NB4 (cell line): ENCODE measurements around the gene MALRD1.

Experiments
- DNase-seq: peaks from one replicate; pipeline ENCODE4 v3.0.0; 2010; ENCODE audit warnings: low read depth
- H3K4me3 ChIP-seq: one replicate; pipeline ENCODE4 v1.5.1; 2011; ENCODE audit warnings: mild to moderate bottlenecking, low read depth, low read length, moderate library complexity
- MYC ChIP-seq: IDR thresholded peaks from 2 replicates; pipeline ENCODE4 v1.6.1; 2011; ENCODE audit warnings: low read depth, low read length
- POLR2A ChIP-seq: IDR thresholded peaks from 2 replicates; pipeline ENCODE4 v1.6.1; 2011; ENCODE audit warnings: mild to moderate bottlenecking; ENCODE audit not compliant: insufficient read length; ENCODE audit errors: extremely low read depth
- TF ChIP-seq, protein P1 (sequence below): IDR thresholded peaks from 2 replicates; pipeline ENCODE4 v1.6.1; 2011; ENCODE audit warnings: low read depth, low read length
- TF ChIP-seq, protein P2 (sequence below): IDR thresholded peaks from one replicate; pipeline ENCODE4 v1.5.1; 2012; ENCODE audit warnings: low read depth, low read length

MALRD1 gene

DNA sequence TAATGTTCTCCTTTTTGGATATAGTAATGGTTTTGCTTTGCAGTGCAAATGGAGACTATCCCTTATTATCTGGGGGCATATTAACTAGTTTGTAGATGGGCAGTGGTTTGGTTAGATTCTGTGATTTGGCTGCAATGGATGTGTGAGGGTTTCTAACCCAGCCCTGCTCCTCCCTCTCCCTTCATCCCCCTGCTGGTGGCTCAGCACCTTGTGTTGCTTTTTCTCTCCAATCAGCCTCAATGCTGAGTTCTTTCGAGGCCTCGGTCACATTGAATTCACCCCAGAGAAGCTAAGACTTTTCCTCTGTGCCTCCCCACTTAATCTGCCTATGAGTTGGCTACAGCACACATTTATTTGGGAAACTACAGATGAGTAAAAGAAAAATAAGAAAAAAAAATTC, 120.0 kb downstream of the MALRD1 start:
- peak; percentile 0 for DNase-seq
- H3K4me3 ChIP-seq: no peak overlapping the region
- TF ChIP-seq, protein P1, sequence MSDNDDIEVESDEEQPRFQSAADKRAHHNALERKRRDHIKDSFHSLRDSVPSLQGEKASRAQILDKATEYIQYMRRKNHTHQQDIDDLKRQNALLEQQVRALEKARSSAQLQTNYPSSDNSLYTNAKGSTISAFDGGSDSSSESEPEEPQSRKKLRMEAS: no peak
- no peak for TF ChIP-seq POLR2A
- TF ChIP-seq, protein P2, sequence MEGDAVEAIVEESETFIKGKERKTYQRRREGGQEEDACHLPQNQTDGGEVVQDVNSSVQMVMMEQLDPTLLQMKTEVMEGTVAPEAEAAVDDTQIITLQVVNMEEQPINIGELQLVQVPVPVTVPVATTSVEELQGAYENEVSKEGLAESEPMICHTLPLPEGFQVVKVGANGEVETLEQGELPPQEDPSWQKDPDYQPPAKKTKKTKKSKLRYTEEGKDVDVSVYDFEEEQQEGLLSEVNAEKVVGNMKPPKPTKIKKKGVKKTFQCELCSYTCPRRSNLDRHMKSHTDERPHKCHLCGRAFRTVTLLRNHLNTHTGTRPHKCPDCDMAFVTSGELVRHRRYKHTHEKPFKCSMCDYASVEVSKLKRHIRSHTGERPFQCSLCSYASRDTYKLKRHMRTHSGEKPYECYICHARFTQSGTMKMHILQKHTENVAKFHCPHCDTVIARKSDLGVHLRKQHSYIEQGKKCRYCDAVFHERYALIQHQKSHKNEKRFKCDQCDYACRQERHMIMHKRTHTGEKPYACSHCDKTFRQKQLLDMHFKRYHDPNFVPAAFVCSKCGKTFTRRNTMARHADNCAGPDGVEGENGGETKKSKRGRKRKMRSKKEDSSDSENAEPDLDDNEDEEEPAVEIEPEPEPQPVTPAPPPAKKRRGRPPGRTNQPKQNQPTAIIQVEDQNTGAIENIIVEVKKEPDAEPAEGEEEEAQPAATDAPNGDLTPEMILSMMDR: no peak
- TF ChIP-seq MYC: no peak

GRCh38 chr10:19169041-19169440, 120.4 kb downstream of the MALRD1 start:
- H3K4me3 ChIP-seq: no peak overlapping the region
- TF ChIP-seq POLR2A (no peak), MYC (no peak)
- TF ChIP-seq, protein P2: no peak
- TF ChIP-seq, protein P1: no peak
- DNase-seq: no peak

- DNase-seq: no peak
- TF ChIP-seq POLR2A (no peak), MYC (no peak)
- TF ChIP-seq, protein P2: no peak
- TF ChIP-seq, protein P1: no peak
- no peak overlapping the region for H3K4me3 ChIP-seq
These were observed 121.1 kb downstream of the MALRD1 start for GRCh38 chr10:19169684-19170083.

DNA sequence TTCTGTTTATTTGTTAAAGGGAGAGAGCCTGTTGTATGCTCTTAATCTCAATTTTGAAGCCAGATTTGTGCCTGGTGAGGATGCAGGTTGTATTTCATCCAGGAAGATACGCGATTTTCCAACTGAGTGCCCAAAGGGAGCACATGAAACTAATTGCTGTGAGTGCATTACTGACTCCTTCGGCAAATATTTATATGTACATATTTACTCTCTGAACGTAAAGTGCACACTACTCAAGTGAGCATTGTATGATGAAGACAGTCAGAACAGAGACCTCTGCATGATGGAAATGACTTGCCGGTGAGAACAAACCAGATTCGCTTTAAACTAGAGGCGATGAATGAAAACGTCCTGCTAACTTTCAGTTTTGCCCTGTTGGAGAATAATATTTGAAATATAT, 130.1 kb downstream of the MALRD1 start:
- TF ChIP-seq, protein P2: no peak
- TF ChIP-seq MYC (no peak), POLR2A (no peak)
- TF ChIP-seq, protein P1: no peak

DNA sequence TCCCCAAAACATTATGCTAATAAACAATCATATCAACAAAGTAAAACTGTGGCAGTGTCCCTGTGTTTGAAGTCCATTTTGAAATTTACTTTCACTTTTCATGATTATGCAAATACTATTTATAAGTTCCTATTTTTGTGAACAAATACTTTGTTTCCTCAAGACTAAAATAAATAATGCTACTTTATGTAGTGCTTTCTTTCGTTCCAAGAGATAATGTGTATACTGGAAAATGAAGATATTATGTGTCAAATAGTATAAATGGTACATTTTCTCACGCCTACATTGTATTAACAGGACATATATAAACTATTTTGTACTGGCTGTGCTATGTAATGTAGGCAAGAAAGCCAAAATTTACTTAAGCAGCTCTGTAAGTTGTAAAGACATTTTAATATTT, 136.3 kb downstream of the MALRD1 start:
- TF ChIP-seq, protein P1: no peak
- TF ChIP-seq MYC (no peak), POLR2A (no peak)
- TF ChIP-seq, protein P2: no peak
- H3K4me3 ChIP-seq: no peak overlapping the region
- DNase-seq: no peak

More for the DNA sequence above, 130.1 kb downstream of the MALRD1 start:
- H3K4me3 ChIP-seq: no peak overlapping the region
- DNase-seq: no peak

- DNase-seq: no peak
- no peak overlapping the region for H3K4me3 ChIP-seq
- no peak for TF ChIP-seq POLR2A
- TF ChIP-seq, protein P1: no peak
- no peak for TF ChIP-seq MYC
- TF ChIP-seq, protein P2: no peak
These were observed 146.3 kb downstream of the MALRD1 start for GRCh38 chr10:19194866-19195265.
